ENCODE data around the gene MLYCD.

The MLYCD gene

DNA sequence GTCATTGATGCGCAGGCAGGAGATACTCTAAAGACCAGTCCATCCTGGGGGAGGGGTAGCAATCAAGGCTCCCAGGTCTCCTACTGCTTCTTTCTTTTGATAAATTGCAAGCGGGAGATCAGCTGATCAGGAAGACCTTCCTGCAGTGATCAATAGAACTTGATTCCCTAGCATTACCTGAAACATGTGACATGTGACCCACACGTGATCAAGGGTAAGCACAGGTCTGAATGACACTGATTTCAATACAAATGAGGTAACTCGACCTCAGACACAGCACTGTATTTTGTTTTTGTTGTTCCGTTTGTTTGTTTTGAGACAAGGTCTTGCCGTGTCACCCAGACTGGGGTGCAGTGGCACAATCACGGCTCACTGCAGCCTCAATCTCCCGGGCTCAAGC, 39.6 kb upstream of the MLYCD start:
- no peak overlapping the region for H3K9ac ChIP-seq (ENCODE audit: low read length)

GRCh38 chr16:83862661-83863060, 36.3 kb upstream of the MLYCD start:
- no peak overlapping the region for H3K18ac ChIP-seq (ENCODE audit: low read depth in 1 of 2, low read length in 2 of 2)
- no peak for DNase-seq
- no peaks in the 10 kb centered on the region for H3K79me1 ChIP-seq (replicated peaks; ENCODE audit: low read length, poor library complexity, severe bottlenecking)
- no peak overlapping the region for H2AFZ ChIP-seq (ENCODE audit: low read depth, low read length)
- H2BK12ac ChIP-seq (ENCODE audit: low read length in 2 of 2), result no peak overlapping the region
- WGBS, result 87% methylated on average over 7 of the region's 7 CpGs
- no peak overlapping the region for H2AK5ac ChIP-seq (ENCODE audit: low read length, severe bottlenecking)
- H2BK5ac ChIP-seq (ENCODE audit: low read depth, low read length, poor library complexity, severe bottlenecking), result no peak overlapping the region
- no peaks in the 10 kb centered on the region for H3K9me3 ChIP-seq (ENCODE audit: control insufficient read depth, low read length)
- H2BK120ac ChIP-seq (ENCODE audit: low read depth, low read length), result no peak overlapping the region
- H3K9ac ChIP-seq (ENCODE audit: low read length), result no peak overlapping the region
- no peak overlapping the region for H3K23ac ChIP-seq (ENCODE audit: low read length in 2 of 2)
- no peak overlapping the region for H3K4ac ChIP-seq (ENCODE audit: low read depth in 1 of 2, low read length in 2 of 2)
- H3K36me3 ChIP-seq (ENCODE audit: control insufficient read depth in 1 of 2, insufficient read depth in 2 of 2, low read depth in 1 of 2, low read length in 2 of 2), result no peaks in the 10 kb centered on the region
- H3K4me2 ChIP-seq (ENCODE audit: low read length, poor library complexity, severe bottlenecking), result no peak overlapping the region
- no peak overlapping the region for H3K27ac ChIP-seq (ENCODE audit: low read length, poor library complexity, severe bottlenecking)
- H3K14ac ChIP-seq (ENCODE audit: low read length in 2 of 2), result no peak overlapping the region
- no peak overlapping the region for H3K4me3 ChIP-seq (ENCODE audit: insufficient read depth in 1 of 2, low read depth in 1 of 2, low read length in 2 of 2)
- peaks cover 7% of the 10 kb centered on the region in 2 experiments for H3K27me3 ChIP-seq (ENCODE audit: control insufficient read depth in 1 of 2, insufficient read depth in 1 of 2, low read length in 2 of 2)
- no peak overlapping the region for H4K91ac ChIP-seq (ENCODE audit: low read length)
- H3K4me1 ChIP-seq (ENCODE audit: control insufficient read depth, insufficient read depth, low read depth, low read length), result no peaks in the 10 kb centered on the region
- H2BK15ac ChIP-seq (ENCODE audit: low read depth, poor library complexity, severe bottlenecking), result no peak overlapping the region
- H4K8ac ChIP-seq (ENCODE audit: low read length), result no peak overlapping the region

More for the DNA sequence above, 39.6 kb upstream of the MLYCD start:
- H3K9me3 ChIP-seq (ENCODE audit: control insufficient read depth, low read length), result no peaks in the 10 kb centered on the region
- no peak overlapping the region for H2BK15ac ChIP-seq (ENCODE audit: low read depth, poor library complexity, severe bottlenecking)
- no peak overlapping the region for H2AFZ ChIP-seq (ENCODE audit: low read depth, low read length)
- no peak for DNase-seq
- H2BK12ac ChIP-seq (ENCODE audit: low read length in 2 of 2), result no peak overlapping the region
- no peak overlapping the region for H3K23ac ChIP-seq (ENCODE audit: low read length in 2 of 2)
- H3K14ac ChIP-seq (ENCODE audit: low read length in 2 of 2), result no peak overlapping the region
- no peak overlapping the region for H4K8ac ChIP-seq (ENCODE audit: low read length)
- no peak overlapping the region for H4K91ac ChIP-seq (ENCODE audit: low read length)
- H3K4me3 ChIP-seq (ENCODE audit: insufficient read depth in 1 of 2, low read depth in 1 of 2, low read length in 2 of 2), result no peak overlapping the region
- no peaks in the 10 kb centered on the region for H3K36me3 ChIP-seq (ENCODE audit: control insufficient read depth in 1 of 2, insufficient read depth in 2 of 2, low read depth in 1 of 2, low read length in 2 of 2)
- no peaks in the 10 kb centered on the region for H3K79me1 ChIP-seq (replicated peaks; ENCODE audit: low read length, poor library complexity, severe bottlenecking)
- no peak overlapping the region for H2BK120ac ChIP-seq (ENCODE audit: low read depth, low read length)
- no peak overlapping the region for H3K4me2 ChIP-seq (ENCODE audit: low read length, poor library complexity, severe bottlenecking)
- no peak overlapping the region for H3K4ac ChIP-seq (ENCODE audit: low read depth in 1 of 2, low read length in 2 of 2)
- no peak overlapping the region for H2BK5ac ChIP-seq (ENCODE audit: low read depth, low read length, poor library complexity, severe bottlenecking)
- H2AK5ac ChIP-seq (ENCODE audit: low read length, severe bottlenecking), result no peak overlapping the region
- H3K27ac ChIP-seq (ENCODE audit: low read length, poor library complexity, severe bottlenecking), result no peak overlapping the region
- H3K18ac ChIP-seq (ENCODE audit: low read depth in 1 of 2, low read length in 2 of 2), result no peak overlapping the region
- 82% methylated on average over 8 of the region's 8 CpGs for WGBS
- H3K27me3 ChIP-seq (ENCODE audit: control insufficient read depth in 1 of 2, insufficient read depth in 1 of 2, low read length in 2 of 2), result peaks cover 8 to 11% of the 10 kb centered on the region in 2 experiments
- no peaks in the 10 kb centered on the region for H3K4me1 ChIP-seq (ENCODE audit: control insufficient read depth, insufficient read depth, low read depth, low read length)

DNA sequence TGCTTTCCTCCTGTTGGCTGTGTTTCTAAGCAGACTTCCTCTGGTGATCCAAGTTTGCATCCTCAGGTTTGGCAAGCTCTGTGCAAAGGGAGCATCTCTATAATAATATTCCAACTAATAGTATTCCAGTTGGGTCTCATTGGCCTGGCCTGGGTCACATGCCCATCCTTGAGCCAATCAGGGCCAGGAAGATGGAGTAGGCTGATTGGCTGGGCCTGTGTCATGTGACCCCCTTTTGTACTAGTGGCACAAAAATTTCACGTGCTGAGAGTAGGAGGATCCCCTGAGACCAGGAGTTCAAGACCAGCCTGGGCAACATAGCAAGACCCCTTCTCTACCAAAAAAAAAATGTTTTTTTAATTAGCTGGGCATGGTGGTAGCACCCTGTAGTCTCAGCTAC, 35.2 kb upstream of the MLYCD start:
- no peak overlapping the region for H2AFZ ChIP-seq (ENCODE audit: low read depth, low read length)
- no peak for DNase-seq
- no peak overlapping the region for H3K18ac ChIP-seq (ENCODE audit: low read depth in 1 of 2, low read length in 2 of 2)
- H3K9me3 ChIP-seq (ENCODE audit: control insufficient read depth, low read length), result no peaks in the 10 kb centered on the region
- H3K14ac ChIP-seq (ENCODE audit: low read length in 2 of 2), result no peak overlapping the region
- H3K4me3 ChIP-seq (ENCODE audit: insufficient read depth in 1 of 2, low read depth in 1 of 2, low read length in 2 of 2), result no peak overlapping the region
- no peak overlapping the region for H3K4ac ChIP-seq (ENCODE audit: low read depth in 1 of 2, low read length in 2 of 2)
- H2BK15ac ChIP-seq (ENCODE audit: low read depth, poor library complexity, severe bottlenecking), result no peak overlapping the region
- H3K4me2 ChIP-seq (ENCODE audit: low read length, poor library complexity, severe bottlenecking), result no peak overlapping the region
- no peak overlapping the region for H2BK120ac ChIP-seq (ENCODE audit: low read depth, low read length)
- no peak overlapping the region for H3K23ac ChIP-seq (ENCODE audit: low read length in 2 of 2)
- no peak overlapping the region for H2BK12ac ChIP-seq (ENCODE audit: low read length in 2 of 2)
- no peaks in the 10 kb centered on the region for H3K4me1 ChIP-seq (ENCODE audit: control insufficient read depth, insufficient read depth, low read depth, low read length)
- peaks cover 0 to 5% of the 10 kb centered on the region in 2 experiments for H3K27me3 ChIP-seq (ENCODE audit: control insufficient read depth in 1 of 2, insufficient read depth in 1 of 2, low read length in 2 of 2)
- no peak overlapping the region for H3K9ac ChIP-seq (ENCODE audit: low read length)
- no peaks in the 10 kb centered on the region for H3K79me1 ChIP-seq (replicated peaks; ENCODE audit: low read length, poor library complexity, severe bottlenecking)
- no peak overlapping the region for H2BK5ac ChIP-seq (ENCODE audit: low read depth, low read length, poor library complexity, severe bottlenecking)
- 100% methylated on average over 1 of the region's 1 CpG for whole genome bisulfite sequencing
- no peak overlapping the region for H4K91ac ChIP-seq (ENCODE audit: low read length)
- H3K36me3 ChIP-seq (ENCODE audit: control insufficient read depth in 1 of 2, insufficient read depth in 2 of 2, low read depth in 1 of 2, low read length in 2 of 2), result no peaks in the 10 kb centered on the region
- no peak overlapping the region for H3K27ac ChIP-seq (ENCODE audit: low read length, poor library complexity, severe bottlenecking)
- H2AK5ac ChIP-seq (ENCODE audit: low read length, severe bottlenecking), result no peak overlapping the region
- H4K8ac ChIP-seq (ENCODE audit: low read length), result no peak overlapping the region

DNA sequence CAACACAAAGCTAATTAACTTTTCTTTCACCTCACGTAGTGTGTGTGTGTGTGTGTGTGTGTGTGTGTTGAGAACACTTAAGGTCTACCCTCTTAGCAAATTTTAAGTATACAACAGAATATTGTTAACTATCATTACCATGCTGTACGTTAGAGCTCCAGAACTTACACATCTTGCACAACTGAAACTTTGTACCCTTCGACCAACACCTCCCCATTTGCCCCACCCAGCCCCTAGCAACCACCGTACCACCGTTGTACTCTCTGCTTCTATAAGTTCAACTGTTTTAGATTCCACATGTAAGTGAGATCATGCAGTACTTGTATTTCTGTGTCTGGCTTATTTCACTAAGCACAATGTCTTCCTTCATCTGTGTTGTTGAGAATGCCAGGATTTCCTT, 28.1 kb upstream of the MLYCD start:
- no peak overlapping the region for H3K27ac ChIP-seq (ENCODE audit: low read length, poor library complexity, severe bottlenecking)
- H2BK5ac ChIP-seq (ENCODE audit: low read depth, low read length, poor library complexity, severe bottlenecking), result no peak overlapping the region
- no peak overlapping the region for H3K4me3 ChIP-seq (ENCODE audit: insufficient read depth in 1 of 2, low read depth in 1 of 2, low read length in 2 of 2)
- H2BK15ac ChIP-seq (ENCODE audit: low read depth, poor library complexity, severe bottlenecking), result no peak overlapping the region
- no peaks in the 10 kb centered on the region for H3K36me3 ChIP-seq (ENCODE audit: control insufficient read depth in 1 of 2, insufficient read depth in 2 of 2, low read depth in 1 of 2, low read length in 2 of 2)
- no peak overlapping the region for H4K91ac ChIP-seq (ENCODE audit: low read length)
- H3K79me1 ChIP-seq (replicated peaks; ENCODE audit: low read length, poor library complexity, severe bottlenecking), result no peaks in the 10 kb centered on the region
- no peak for DNase-seq
- H3K4me2 ChIP-seq (ENCODE audit: low read length, poor library complexity, severe bottlenecking), result no peak overlapping the region
- no peak overlapping the region for H3K14ac ChIP-seq (ENCODE audit: low read length in 2 of 2)
- H2BK12ac ChIP-seq (ENCODE audit: low read length in 2 of 2), result no peak overlapping the region
- H3K4ac ChIP-seq (ENCODE audit: low read depth in 1 of 2, low read length in 2 of 2), result no peak overlapping the region
- H2BK120ac ChIP-seq (ENCODE audit: low read depth, low read length), result no peak overlapping the region
- WGBS, result 80% methylated on average over 4 of the region's 5 CpGs
- no peak overlapping the region for H4K8ac ChIP-seq (ENCODE audit: low read length)
- no peak overlapping the region for H2AFZ ChIP-seq (ENCODE audit: low read depth, low read length)
- H3K9ac ChIP-seq (ENCODE audit: low read length), result no peak overlapping the region
- H3K27me3 ChIP-seq (ENCODE audit: control insufficient read depth in 1 of 2, insufficient read depth in 1 of 2, low read length in 2 of 2), result peaks cover 0 to 5% of the 10 kb centered on the region in 2 experiments
- H2AK5ac ChIP-seq (ENCODE audit: low read length, severe bottlenecking), result no peak overlapping the region
- no peaks in the 10 kb centered on the region for H3K9me3 ChIP-seq (ENCODE audit: control insufficient read depth, low read length)
- no peaks in the 10 kb centered on the region for H3K4me1 ChIP-seq (ENCODE audit: control insufficient read depth, insufficient read depth, low read depth, low read length)
- no peak overlapping the region for H3K18ac ChIP-seq (ENCODE audit: low read depth in 1 of 2, low read length in 2 of 2)
- H3K23ac ChIP-seq (ENCODE audit: low read length in 2 of 2), result no peak overlapping the region
